ENCODE results near the gene CLEC20A.

Gene CLEC20A

DNA sequence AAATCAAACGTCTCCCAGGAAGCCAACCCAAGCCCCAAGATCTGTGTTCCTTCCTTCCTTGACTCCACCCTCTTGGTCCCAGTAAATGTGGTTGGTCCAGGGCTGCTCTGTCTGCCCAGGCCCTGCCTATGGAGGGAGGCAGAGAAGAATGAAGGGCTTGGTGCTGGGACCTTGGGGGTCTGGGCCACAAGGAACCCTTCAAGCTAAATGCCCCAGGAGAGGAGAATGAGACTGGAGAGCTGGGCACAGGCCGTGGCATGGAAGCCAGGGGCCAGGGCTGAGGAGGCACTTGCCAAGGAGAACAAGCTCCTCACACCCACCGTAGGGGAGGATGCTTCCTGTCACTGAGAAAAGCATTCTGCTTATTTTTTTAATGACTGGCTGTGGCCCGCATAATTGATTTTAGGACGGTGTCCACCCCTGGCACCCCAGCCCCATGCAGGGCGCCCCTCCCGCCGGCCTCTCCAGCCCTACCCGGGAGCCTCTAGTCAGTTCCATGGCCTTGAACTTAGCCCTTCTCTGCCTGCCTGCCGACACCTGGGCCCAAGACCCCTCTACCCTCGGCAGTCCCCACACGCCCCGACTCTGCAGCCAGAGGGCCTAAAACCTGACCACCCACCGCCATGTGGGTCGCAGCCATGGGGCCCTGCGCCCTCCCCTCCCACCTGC, 889 bp downstream of the CLEC20A start:
- TF ChIP-seq, protein P1, sequence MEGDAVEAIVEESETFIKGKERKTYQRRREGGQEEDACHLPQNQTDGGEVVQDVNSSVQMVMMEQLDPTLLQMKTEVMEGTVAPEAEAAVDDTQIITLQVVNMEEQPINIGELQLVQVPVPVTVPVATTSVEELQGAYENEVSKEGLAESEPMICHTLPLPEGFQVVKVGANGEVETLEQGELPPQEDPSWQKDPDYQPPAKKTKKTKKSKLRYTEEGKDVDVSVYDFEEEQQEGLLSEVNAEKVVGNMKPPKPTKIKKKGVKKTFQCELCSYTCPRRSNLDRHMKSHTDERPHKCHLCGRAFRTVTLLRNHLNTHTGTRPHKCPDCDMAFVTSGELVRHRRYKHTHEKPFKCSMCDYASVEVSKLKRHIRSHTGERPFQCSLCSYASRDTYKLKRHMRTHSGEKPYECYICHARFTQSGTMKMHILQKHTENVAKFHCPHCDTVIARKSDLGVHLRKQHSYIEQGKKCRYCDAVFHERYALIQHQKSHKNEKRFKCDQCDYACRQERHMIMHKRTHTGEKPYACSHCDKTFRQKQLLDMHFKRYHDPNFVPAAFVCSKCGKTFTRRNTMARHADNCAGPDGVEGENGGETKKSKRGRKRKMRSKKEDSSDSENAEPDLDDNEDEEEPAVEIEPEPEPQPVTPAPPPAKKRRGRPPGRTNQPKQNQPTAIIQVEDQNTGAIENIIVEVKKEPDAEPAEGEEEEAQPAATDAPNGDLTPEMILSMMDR (IDR thresholded peaks at IDR 0.05; ENCODE audit: low read depth, low read length, missing control alignments): no peak
- DNase-seq (ENCODE audit: extremely low read depth, low read depth): no peak
- H3K4me3 ChIP-seq (replicated peaks; ENCODE audit: low read depth, low read length): no peak overlapping the region

DNA sequence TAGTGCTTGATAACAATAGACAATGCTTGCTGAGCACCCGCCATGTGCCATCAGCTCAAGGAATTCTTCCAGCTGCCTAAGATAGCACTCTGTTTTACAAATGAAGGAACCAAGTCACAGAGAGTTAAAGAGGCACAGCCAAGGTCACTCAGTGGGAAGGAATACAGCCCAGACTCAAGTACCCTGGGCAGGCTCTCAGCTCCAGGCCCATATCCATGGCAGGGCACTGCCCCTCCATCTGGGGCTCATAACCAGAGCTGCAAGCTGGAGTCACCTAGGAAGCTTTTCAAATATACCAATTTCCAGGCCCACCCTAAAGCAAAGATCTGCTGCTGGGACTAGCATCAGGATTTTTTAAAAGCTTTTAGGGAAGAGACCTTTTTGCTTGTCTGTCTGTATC, 1.6 kb downstream of the CLEC20A start:
- H3K4me3 ChIP-seq (replicated peaks; ENCODE audit: low read depth, low read length): no peak overlapping the region
- DNase-seq (ENCODE audit: extremely low read depth, low read depth): no peak
- TF ChIP-seq, protein P1 (IDR thresholded peaks at IDR 0.05; ENCODE audit: low read depth, low read length, missing control alignments): no peak

DNA sequence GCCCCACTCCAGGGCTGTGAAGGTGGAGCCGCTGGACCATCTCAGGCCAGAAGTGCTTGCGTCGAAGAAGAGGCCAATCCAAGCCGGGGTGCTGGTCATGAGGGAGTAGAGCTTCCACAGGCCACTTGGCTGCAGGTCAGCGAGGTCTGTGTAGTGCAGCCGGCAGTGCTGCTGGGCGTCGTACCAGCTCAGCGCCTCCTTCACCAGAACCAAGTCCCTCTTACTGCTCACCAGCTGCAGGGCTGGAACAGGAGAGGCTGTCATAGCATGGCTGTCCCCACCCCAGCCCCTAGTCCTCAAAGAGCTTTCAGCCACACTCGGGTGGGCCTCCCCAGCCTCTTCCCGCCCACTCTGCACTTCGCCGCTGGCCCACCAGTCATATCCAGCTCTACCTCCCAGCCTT, 2.2 kb downstream of the CLEC20A start:
- DNase-seq (ENCODE audit: extremely low read depth, low read depth): no peak
- H3K4me3 ChIP-seq (replicated peaks; ENCODE audit: low read depth, low read length): no peak overlapping the region
- TF ChIP-seq, protein P1 (IDR thresholded peaks at IDR 0.05; ENCODE audit: low read depth, low read length, missing control alignments): no peak

DNA sequence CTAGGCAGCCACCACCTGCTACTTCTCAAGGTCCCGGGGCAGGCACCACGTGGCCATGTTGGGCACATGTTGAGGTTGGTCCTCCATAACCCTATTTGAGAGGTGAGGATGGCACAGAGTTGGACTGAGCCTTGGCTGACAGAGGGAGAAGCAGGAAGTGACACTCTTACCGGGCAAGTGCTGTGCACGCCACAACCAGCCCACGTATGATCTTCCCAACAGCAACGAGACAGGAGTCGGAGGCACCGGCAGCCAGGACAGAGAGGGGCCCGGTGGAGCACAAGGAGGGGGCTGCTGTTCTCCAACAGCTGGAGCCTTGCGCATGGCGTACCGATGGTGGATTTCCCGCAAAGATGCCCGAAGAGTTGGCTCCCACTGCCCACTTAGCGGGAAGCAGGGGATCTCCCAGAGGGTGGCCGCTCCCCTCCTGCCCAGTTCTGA, 3.4 kb downstream of the CLEC20A start:
- no peak overlapping the region for H3K4me3 ChIP-seq (replicated peaks; ENCODE audit: low read depth, low read length)
- TF ChIP-seq, protein P1 (IDR thresholded peaks at IDR 0.05; ENCODE audit: low read depth, low read length, missing control alignments): no peak
- DNase-seq (ENCODE audit: extremely low read depth, low read depth): no peak

DNA sequence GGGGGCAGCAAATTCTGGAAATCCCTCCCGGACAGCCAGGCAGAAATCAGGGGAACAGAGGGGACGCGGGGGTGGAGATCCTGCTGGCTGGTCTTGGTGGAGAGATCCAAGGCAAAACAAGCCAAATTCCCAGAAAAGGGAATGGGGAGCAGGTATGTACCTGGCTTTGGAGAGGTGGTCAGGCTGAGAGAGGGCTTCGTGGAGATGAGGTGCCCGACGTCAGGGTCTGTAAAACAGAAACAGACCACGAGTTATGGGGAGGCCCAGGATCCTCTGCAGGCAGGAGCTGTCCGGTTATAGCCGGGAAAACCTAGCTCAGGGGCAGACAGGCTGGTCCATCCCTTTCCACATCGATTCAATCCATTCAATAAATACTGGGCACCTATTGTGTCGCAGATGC, 4.4 kb downstream of the CLEC20A start:
- H3K4me3 ChIP-seq (replicated peaks; ENCODE audit: low read depth, low read length): no peak overlapping the region
- TF ChIP-seq, protein P1 (IDR thresholded peaks at IDR 0.05; ENCODE audit: low read depth, low read length, missing control alignments): no peak
- DNase-seq (ENCODE audit: extremely low read depth, low read depth): no peak

DNA sequence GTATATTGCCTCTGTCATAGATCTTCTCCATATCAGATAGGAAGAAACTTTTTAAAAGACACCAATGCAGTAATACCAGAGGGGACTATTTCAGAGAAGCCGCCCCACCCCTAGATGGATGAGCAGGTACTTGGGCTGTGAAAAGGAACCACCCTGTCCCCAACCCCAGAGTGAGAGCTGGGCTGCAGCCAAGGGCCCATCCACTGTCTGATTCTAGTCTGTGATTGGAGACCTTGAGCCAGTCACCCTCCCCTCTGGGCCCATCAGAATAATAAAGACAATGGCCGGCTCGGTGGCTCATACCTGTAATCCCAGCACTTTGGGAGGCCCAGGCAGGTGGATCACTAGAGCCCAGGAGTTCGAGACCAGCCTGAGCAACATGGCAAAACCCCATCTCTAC, 5.0 kb downstream of the CLEC20A start:
- no peak for DNase-seq (ENCODE audit: extremely low read depth, low read depth)
- TF ChIP-seq, protein P1 (IDR thresholded peaks at IDR 0.05; ENCODE audit: low read depth, low read length, missing control alignments): no peak
- no peak overlapping the region for H3K4me3 ChIP-seq (replicated peaks; ENCODE audit: low read depth, low read length)

DNA sequence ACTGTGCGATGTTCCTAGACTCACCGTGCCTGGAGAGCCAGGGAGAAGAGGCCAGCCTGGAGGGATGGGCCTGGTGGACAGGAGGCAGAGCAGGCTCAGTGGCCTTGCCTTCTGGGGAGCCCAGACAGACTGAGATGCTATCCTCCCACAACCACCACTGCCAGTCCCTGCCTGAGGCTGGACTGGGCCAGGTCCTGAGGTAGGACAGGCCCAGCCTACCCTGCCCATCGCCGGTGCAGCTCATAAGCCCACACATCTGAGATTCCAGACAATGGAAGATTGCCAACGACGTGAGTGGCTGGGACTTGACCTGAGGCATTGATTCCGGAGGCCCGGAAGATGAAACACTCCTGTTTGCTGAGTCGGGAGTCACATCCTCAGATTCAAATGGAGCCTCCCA, 5.8 kb downstream of the CLEC20A start:
- DNase-seq (ENCODE audit: extremely low read depth, low read depth): no peak

More for the DNA sequence above, 5.8 kb downstream of the CLEC20A start:
- H3K4me3 ChIP-seq (replicated peaks; ENCODE audit: low read depth, low read length): no peak overlapping the region
- TF ChIP-seq, protein P1 (IDR thresholded peaks at IDR 0.05; ENCODE audit: low read depth, low read length, missing control alignments): no peak
